ENCODE results near the gene CELF2. TPM values are rescaled to one million over a fixed set of nuclear protein-coding genes. Genes with fewer than 3 reads are reported as not detected.
"Not testable (repeated sequence)": the region's sequence is repeated elsewhere in the genome, so short reads cannot be mapped to it uniquely, and the experiment has no call there.

The CELF2 gene
- total RNA-seq, 2 donors from 2014 or later: 10.4 to 11.2 TPM

DNA sequence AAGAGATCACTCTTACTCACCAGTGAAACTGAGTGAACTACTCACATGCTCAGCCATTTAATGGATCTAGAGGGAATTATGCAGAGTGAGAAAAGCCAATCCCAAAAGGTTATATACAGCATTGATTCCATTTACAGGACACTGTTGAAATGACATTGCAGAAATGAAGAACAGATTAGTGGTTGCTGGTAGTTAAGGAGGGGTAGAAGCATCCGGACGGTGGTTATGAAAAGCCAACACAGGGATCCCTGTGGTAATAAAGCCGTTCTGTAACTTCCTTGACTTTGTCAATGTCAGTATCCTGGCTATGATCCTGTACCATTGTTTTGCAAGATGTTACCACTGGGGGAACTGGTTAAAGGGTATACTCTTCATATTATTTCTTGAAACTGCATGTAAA, 340.3 kb downstream of the CELF2 start:
- Histone ChIP-seq H3K27me3 (no peaks in the 10 kb centered on the region), H3K27ac (no peak overlapping the region), H3K36me3 (replicated peaks in 1 of 2; ENCODE audit: insufficient read depth in 1 of 2, low read depth in 2 of 2) (no peaks in the 10 kb centered on the region), H3K4me3 (no peak overlapping the region), H3K4me1 (no peaks in the 10 kb centered on the region), H3K9me3 (no peaks in the 10 kb centered on the region)
- TF ChIP-seq POLR2A (IDR thresholded peaks at IDR 0.05): no peak
- TF ChIP-seq, protein P1, sequence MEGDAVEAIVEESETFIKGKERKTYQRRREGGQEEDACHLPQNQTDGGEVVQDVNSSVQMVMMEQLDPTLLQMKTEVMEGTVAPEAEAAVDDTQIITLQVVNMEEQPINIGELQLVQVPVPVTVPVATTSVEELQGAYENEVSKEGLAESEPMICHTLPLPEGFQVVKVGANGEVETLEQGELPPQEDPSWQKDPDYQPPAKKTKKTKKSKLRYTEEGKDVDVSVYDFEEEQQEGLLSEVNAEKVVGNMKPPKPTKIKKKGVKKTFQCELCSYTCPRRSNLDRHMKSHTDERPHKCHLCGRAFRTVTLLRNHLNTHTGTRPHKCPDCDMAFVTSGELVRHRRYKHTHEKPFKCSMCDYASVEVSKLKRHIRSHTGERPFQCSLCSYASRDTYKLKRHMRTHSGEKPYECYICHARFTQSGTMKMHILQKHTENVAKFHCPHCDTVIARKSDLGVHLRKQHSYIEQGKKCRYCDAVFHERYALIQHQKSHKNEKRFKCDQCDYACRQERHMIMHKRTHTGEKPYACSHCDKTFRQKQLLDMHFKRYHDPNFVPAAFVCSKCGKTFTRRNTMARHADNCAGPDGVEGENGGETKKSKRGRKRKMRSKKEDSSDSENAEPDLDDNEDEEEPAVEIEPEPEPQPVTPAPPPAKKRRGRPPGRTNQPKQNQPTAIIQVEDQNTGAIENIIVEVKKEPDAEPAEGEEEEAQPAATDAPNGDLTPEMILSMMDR (IDR thresholded peaks at IDR 0.05): no peak
- ATAC-seq (no peak), DNase-seq (no peak)
- 72 to 76% methylated on average over 3 of the region's 3 CpGs for WGBS, 2 donors
- intact Hi-C loops (cut with DNase I): no loop called here

DNA sequence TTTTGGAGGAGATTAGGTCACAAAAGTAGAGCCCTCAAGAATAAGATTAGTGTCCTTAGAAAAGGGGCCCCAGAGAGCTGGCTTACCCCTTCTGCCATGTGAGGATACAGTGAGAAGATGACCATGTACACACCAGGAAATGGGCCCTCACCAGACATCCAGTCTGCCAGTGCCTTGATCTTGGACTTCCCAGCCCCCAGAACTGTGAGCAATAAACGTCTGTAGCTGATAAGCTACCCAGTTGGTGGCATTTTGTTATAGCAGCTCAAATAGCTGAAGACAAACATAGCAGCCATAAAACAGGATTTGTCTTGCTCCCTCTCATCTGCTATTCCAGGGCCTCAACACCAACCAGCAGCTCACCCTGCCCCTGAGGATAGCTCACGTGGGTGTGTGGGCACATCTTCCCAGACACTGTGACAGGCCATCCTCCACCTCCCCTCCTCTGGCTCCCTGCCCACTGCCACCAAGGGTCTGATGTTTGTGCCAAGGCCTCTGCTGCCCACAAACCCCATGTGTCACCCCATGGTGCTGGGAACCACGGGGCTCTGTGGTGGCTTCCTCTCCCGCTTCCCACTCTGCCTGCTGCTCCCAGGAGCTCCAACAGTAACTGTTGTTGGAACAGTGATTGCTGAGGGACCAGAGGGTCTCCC, 341.4 kb downstream of the CELF2 start:
- no peak for ATAC-seq
- Histone ChIP-seq H3K4me1 (no peaks in the 10 kb centered on the region), H3K36me3 (replicated peaks in 1 of 2; ENCODE audit: insufficient read depth in 1 of 2, low read depth in 2 of 2) (no peaks in the 10 kb centered on the region), H3K4me3 (no peak overlapping the region), H3K27me3 (no peaks in the 10 kb centered on the region), H3K27ac (no peak overlapping the region), H3K9me3 (no peaks in the 10 kb centered on the region)
- intact Hi-C loops (cut with DNase I): no loop called here
- no peak for TF ChIP-seq POLR2A (IDR thresholded peaks at IDR 0.05)
- TF ChIP-seq, protein P1 (IDR thresholded peaks at IDR 0.05): no peak
- 55 to 61% methylated on average over 4 of the region's 4 CpGs for whole genome bisulfite sequencing, 2 donors
- no peak for DNase-seq

DNA sequence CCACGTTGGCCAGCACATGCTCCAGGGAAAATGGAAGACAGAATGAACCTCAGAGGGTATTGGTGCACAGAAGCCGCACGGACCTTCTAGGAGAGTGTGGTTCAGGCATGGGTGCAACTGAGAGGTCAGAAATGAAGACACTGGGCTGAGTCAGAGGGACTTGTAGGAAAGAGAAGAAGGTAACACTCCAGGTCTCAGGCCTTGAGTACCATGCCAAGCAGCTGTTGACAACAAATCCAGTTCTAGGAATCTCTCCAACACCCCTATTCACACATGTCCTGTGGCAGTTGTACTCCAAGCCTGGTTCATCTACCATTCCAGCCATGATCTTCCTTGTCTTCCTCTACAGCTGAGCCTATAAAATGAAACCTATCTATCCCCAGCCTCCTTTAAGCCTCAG, 342.2 kb downstream of the CELF2 start:
- H3K36me3 ChIP-seq (replicated peaks in 1 of 2; ENCODE audit: insufficient read depth in 1 of 2, low read depth in 2 of 2): no peaks in the 10 kb centered on the region
- no peak overlapping the region for H3K27ac ChIP-seq
- no peaks in the 10 kb centered on the region for H3K9me3 ChIP-seq
- no peak for TF ChIP-seq POLR2A (IDR thresholded peaks at IDR 0.05)
- TF ChIP-seq, protein P1 (IDR thresholded peaks at IDR 0.05): no peak
- WGBS, 2 donors: 80 to 86% methylated on average over 3 of the region's 3 CpGs
- no peaks in the 10 kb centered on the region for H3K27me3 ChIP-seq
- ATAC-seq (no peak), DNase-seq (no peak)
- intact Hi-C loops (cut with DNase I): no loop called here
- no peaks in the 10 kb centered on the region for H3K4me1 ChIP-seq
- no peak overlapping the region for H3K4me3 ChIP-seq

DNA sequence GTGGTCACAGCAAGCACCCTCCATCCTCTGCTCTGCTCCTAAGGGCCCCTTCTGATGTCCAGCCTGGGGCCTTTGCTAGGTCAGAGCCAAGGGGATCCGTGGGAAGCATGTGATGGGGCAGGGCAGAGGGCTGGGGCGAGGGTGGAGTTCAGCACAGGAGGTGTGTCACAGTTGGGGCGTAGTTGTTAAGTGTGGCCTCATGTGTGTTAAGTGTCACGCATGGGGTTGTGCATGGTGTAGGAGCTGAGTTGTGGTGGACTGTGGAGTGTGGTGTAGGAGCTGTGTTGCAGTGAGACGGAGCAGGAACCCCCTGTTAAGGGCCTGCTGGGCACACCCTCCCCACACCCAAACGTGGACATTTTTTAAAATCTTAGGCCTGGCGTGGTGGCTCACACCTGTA, 345.8 kb downstream of the CELF2 start:
- no peaks in the 10 kb centered on the region for H3K27me3 ChIP-seq
- no peaks in the 10 kb centered on the region for H3K36me3 ChIP-seq (replicated peaks in 1 of 2; ENCODE audit: insufficient read depth in 1 of 2, low read depth in 2 of 2)
- no peaks in the 10 kb centered on the region for H3K9me3 ChIP-seq
- ATAC-seq (no peak), DNase-seq (no peak)
- H3K4me1 ChIP-seq: no peaks in the 10 kb centered on the region
- H3K4me3 ChIP-seq: no peak overlapping the region
- no peak for TF ChIP-seq POLR2A (IDR thresholded peaks at IDR 0.05)
- TF ChIP-seq, protein P1 (IDR thresholded peaks at IDR 0.05): no peak
- 78 to 84% methylated on average over 7 of the region's 7 CpGs for WGBS, 2 donors
- intact Hi-C loops (cut with DNase I): no loop called here
- no peak overlapping the region for H3K27ac ChIP-seq

DNA sequence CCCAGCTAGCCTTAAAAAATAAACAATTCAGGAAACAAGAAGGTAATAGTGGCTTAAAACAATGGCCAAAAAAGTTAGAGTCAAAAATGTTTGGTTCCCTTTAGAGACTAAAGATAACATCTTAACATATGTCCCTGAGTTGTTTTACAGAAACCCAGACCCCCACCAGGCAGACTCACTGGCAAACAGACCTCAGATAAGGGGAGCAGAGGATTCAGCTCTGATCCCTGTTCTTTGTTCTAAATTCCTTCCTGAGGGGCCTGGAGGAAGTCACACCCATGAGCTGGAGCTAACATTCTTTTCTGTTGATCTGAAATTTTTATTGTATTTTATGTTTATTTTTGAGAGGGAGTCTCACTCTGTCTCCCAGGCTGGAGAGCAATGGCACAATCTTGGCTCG, 346.6 kb downstream of the CELF2 start:
- ATAC-seq (no peak), DNase-seq (no peak)
- H3K36me3 ChIP-seq (replicated peaks in 1 of 2; ENCODE audit: insufficient read depth in 1 of 2, low read depth in 2 of 2): no peaks in the 10 kb centered on the region
- WGBS, 2 donors: 84 to 95% methylated on average over 1 of the region's 1 CpG
- H3K4me3 ChIP-seq: no peak overlapping the region
- no peak for TF ChIP-seq POLR2A (IDR thresholded peaks at IDR 0.05)
- TF ChIP-seq, protein P1 (IDR thresholded peaks at IDR 0.05): no peak
- no peaks in the 10 kb centered on the region for H3K4me1 ChIP-seq
- H3K9me3 ChIP-seq: no peaks in the 10 kb centered on the region
- H3K27me3 ChIP-seq: no peaks in the 10 kb centered on the region
- intact Hi-C loops (cut with DNase I): no loop called here
- H3K27ac ChIP-seq: no peak overlapping the region

DNA sequence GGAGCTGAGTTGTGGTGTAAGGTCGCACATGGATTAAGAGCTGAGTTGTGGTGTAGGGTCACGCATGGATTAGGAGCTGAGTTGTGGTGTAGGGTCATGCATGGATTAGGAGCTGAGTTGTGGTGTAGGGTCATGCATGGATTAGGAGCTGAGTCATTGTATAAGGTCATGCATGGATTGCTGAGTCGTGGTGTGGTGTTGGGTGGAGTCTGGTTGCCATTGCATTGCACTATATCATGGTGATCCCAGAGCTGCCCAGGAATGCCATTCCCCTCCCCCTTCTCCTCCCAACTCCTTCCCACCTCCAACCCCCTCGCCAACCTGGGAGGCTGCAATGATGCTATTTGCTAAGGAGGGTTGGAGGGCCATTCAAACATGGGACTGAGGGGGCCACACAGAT, 349.2 kb downstream of the CELF2 start:
- ATAC-seq; H3K4me3 ChIP-seq; H3K27ac ChIP-seq; intact Hi-C loops (cut with DNase I); H3K9me3 ChIP-seq; H3K4me1 ChIP-seq; DNase-seq; H3K36me3 ChIP-seq (replicated peaks in 1 of 2; ENCODE audit: insufficient read depth in 1 of 2, low read depth in 2 of 2); H3K27me3 ChIP-seq: not testable (repeated sequence)
- WGBS, 2 donors: 61 to 78% methylated on average over 3 to 4 of the region's 4 CpGs

Measured in body of pancreas (tissue), 4 donors.